IPS-18c (cell line): ENCODE measurements around the gene ANKRD61.
"Not testable (repeated sequence)": the region's sequence is repeated elsewhere in the genome, so short reads cannot be mapped to it uniquely, and the experiment has no call there.

Experiments used
- H3K4me3 ChIP-seq: 2 replicates; pipeline ENCODE4 v1.7.0; 2013; ENCODE audit warnings: low read depth, mild to moderate bottlenecking, low read length, moderate library complexity; ENCODE audit not compliant: insufficient read depth
- H3K9me3 ChIP-seq: one replicate; pipeline ENCODE4 v1.6.1; 2013; ENCODE audit warnings: mild to moderate bottlenecking, low read length, moderate library complexity; ENCODE audit not compliant: control insufficient read depth, insufficient read depth

Gene ANKRD61

DNA sequence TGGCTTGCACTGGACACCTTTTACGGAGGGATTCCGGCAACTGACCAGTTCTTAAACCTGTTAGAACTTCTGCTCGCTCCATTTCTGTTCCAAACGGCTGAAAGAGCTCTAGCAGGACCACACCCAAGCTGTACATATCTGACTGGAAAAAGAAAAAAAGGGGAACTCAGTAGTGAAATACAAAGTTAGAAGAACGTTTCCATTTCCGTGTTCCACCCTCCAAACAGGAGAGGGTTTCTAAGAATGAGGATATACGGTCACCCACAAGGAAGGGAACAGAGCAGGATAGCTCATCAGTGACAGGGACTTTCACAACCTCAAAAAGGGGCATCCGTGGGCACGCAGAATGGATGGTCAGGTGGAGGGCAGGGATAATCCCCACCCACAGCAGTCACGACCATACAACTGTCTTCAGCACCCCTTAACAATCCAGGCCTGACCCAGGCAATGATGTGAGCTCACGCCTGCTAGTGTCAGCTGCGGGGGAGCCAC is 4.3 kb upstream of the ANKRD61 start:
- Histone ChIP-seq H3K4me3 (no peak overlapping the region), H3K9me3 (no peaks in the 10 kb centered on the region)

DNA sequence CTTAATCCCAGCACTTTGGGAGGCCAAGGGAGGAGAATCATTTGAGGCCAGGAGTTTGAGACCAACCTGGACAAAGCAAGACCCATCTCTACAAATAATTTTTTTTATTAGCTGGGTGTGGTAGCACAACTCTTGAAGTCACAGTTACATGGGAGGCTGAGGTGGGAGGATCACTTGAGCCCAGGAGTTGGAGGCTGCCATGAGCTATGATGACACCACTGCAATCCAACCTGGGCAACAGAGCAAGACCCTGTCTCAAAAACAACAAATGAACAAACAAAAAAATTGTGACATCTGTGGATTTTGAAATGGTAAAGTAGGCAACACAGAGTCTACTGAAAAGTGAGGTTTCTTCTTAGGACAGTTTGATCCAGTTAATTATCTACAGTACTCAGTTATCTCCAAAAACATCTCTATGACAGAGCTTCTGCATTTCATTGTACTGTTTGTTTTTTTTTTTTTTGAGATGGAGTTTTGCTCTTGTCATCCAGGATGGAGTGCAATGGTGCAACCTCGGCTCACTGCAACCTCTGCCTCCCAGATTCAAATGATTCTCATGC is 3.3 kb upstream of the ANKRD61 start:
- Histone ChIP-seq H3K9me3 (no peaks in the 10 kb centered on the region), H3K4me3 (no peak overlapping the region)

DNA sequence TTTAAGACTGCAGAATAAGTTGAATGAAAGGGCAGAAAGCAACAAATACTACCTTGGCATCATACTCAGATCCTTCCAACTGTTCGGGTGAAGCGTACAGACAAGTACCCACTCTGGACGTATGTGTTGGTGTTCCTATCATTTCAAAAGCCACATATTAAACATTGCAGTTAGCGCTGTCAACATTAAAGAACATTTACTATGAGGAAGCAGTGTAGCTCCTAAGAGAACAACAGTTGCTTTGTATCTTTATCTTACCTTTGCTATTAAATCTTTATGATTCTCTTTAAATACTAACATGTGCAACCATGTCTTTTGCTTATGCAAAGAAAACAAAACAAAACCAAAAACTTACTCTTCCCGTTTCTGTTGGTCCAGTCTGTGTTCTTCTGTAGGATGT is 2.6 kb upstream of the ANKRD61 start:
- Histone ChIP-seq H3K4me3 (no peak overlapping the region), H3K9me3 (no peaks in the 10 kb centered on the region)

DNA sequence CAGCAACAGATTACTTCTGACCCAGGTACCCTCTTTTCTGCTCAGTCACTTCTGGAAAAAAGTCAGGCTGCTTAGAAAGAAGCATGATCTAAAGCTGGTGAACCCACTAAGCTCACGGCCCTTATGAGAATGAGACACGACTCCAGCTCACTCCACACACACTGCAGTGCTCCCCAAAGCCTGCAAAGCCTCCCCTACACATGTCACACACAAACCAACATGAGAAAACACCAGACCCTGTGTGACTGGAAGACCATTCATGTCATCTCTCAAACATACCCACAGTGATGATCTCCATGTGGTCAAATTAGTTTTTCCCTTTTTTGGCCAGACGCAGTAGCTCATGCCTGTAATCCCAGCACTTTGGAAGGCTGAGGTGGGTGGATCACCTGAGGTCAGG is 391 bp downstream of the ANKRD61 start:
- Histone ChIP-seq H3K4me3 (no peak overlapping the region), H3K9me3 (no peaks in the 10 kb centered on the region)

DNA sequence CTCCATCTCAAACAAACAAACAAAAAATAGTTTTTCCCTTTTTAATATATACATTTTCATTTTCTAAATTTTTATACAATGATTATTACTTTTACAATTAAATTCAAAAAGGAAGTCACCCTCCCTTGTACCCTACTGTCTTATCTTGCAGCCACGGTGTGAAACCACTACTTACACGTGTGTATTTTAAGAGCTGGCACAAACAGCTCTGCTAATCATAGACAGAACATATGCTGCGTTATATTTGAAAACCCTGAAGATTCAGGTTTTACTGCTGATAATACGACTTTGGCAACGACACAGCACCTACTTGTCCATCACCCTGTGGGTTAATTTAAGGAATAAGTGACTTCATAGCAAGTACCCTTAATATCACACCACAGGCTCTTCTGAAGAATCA is 991 bp downstream of the ANKRD61 start:
- Histone ChIP-seq H3K4me3 (no peak overlapping the region), H3K9me3 (no peaks in the 10 kb centered on the region)

DNA sequence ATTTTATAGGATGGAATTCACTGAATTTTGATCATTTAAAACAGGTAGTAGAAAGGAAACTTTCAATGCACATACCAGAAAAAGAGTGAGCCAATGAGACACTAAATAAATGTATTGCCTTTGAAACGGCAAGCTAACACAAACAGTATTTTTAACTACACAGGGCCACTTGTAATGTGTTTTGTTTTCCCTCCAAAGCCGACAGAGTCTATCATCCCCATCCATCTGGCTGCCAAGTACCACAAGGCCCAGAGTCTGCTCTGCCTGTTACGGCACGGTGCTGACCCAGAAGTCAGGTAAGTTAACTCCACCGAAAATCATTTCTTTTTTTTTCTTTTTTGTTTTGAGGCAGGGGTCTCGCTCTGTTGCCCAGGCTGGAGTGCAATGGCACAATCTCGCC is 1.5 kb downstream of the ANKRD61 start:
- H3K4me3 ChIP-seq = no peak overlapping the region
- H3K9me3 ChIP-seq = no peaks in the 10 kb centered on the region

DNA sequence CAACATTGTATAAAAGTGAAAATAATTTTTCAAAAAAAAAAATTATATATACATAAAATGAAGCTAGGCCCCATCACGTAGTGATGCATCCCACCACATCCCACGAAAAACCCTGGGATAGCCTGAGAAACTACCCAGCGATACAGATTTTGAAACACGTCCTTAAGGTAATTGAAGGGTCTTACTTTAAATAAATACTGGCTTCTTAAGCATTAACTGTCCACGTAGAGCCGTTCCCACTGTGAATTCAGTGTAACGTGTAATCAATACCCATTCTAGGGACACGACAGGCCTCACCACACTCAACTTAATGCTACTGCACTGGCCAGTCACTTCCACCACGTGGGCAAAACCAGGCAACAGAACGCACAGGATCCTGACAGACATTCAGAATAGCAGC is 4.0 kb downstream of the ANKRD61 start:
- Histone ChIP-seq H3K4me3 (no peak overlapping the region), H3K9me3 (no peaks in the 10 kb centered on the region)

DNA sequence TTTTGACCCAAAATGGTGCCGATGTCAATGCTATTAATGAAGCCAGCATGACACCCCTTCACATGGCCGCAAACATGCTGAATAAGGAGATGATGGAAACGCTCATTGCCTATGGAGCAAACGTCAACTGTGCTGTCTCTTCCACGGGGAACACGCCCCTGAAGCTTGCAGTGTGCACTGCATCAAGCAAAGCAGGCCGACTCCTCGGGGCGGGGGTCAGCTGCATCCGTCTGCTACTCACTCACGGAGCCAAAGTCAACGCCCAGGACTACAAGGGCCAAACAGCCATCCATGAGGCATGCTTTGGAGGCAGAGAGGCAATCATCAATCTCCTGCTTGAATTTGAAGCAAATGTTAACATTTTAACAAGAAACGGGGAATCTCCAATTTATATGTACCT is 4.5 kb downstream of the ANKRD61 start:
- no peaks in the 10 kb centered on the region for H3K9me3 ChIP-seq
- no peak overlapping the region for H3K4me3 ChIP-seq

DNA sequence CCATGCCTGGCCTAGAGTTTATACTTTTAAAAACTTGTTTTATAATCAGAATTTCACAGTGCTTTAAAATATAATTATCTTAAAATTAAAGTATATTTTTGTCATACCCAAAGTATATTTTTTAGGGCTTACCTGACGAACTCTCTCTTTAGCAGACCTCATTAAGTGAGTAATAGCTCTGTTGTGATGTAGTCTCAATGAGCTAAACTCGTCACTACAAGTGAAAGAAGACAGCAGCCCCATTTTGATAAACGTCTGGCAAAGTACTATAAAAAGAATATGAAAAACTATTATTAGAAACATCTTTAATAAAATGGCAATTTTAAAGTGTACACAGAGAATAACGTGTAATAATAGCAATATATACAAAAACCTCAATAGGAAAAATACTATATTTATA is 18.6 kb downstream of the ANKRD61 start:
- H3K9me3 ChIP-seq = no peaks in the 10 kb centered on the region

DNA sequence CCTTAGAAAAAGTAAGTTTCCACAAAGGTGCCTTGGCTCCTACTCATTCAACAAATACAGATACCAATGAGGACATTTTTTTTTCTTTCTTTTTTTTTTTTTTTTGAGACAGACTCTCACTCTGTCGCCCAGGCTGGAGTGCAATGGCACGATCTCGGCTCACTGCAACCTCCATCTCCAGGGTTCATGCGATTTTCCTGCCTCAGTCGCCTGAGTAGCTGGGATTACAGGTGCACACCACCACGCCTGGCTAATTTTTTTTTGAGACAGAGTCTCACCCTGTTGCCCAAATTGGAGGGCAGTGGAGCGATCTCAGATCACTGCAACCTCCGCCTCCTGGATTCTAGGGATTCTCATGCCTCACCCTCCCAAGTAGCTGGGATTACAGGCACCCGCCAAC is 20.0 kb downstream of the ANKRD61 start:
- not testable (repeated sequence) for H3K9me3 ChIP-seq, H3K4me3 ChIP-seq

More for the DNA sequence above, 18.6 kb downstream of the ANKRD61 start:
- H3K4me3 ChIP-seq = no peak overlapping the region

DNA sequence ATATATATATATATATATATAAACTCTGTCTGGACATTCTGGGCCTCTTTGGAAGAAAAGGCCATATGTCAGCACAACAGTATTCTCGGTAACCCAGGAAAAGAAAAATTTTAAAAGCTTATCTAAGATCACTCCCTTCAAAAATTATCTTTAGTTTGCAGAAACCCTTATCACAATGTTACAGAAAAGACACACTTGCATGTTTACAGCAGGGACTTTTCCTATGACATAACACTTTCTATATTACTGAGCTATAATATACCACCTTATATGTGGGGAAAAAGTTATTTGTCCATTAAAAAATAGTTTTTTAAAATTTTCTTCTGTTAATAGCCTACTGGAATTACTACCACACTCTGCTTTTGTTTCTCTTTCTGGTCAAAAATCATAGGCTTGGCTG is 25.4 kb downstream of the ANKRD61 start:
- H3K9me3 ChIP-seq = peaks cover 2% of the 10 kb centered on the region
- no peak overlapping the region for H3K4me3 ChIP-seq

DNA sequence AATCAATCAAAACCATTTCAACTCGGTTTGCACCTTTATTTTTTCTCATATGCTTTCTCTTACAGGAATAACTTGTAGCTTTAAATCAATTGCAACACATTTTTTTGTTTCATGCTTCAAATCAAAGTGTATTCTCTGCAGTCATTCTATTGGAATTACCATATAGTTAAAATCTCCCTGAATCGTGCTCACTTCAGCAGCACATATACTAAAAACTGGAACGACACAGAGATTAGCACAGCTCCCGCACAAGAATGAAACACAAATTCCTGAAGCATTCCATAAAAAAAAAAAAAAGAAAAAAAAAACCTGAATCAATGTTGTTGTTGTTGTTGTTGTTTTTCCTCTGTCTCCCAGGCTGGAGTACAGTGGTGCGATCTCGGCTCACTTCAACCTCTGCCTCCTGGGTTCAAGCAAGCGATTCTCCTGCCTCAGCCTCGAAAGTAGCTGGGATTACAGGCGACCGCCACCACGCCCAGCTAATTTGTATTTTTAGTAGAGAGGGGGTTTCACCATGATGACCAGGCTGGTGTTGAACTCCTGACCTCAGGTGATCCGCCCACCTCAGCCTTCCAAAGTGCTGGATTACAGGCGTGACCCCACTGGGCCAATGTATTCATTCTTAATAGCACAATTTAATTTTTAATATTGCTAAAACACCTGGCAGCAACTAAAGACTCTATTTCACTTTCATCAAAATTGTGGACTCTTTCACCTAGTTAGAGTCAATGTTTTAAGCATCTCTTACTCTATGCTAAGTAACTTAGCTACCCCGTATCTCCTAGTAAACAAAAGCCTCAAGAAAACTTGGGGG is 26.3 kb downstream of the ANKRD61 start:
- Histone ChIP-seq H3K9me3 (peaks cover 2% of the 10 kb centered on the region), H3K4me3 (no peak overlapping the region; the same call in 1 of the 2 replicates)

DNA sequence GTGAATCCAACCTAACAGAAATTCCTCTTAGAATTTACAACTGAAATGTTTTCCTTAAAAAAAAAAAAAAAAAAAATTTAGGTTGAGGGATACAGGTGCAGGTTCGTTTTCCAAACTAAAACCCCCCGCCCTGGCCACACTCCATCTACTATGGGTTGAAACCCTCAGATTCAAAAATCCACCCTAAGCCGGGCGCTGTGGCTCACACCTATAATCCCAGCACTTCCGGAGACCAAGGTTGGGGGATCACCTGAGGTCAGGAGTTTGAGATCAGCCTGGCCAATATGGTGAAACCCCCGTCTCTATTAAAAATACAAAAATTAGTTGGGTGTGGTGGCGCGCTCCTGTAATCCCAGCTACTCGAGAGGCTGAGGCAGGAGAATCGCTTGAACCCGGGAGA is 28.8 kb downstream of the ANKRD61 start:
- H3K9me3 ChIP-seq, H3K4me3 ChIP-seq: not testable (repeated sequence)

DNA sequence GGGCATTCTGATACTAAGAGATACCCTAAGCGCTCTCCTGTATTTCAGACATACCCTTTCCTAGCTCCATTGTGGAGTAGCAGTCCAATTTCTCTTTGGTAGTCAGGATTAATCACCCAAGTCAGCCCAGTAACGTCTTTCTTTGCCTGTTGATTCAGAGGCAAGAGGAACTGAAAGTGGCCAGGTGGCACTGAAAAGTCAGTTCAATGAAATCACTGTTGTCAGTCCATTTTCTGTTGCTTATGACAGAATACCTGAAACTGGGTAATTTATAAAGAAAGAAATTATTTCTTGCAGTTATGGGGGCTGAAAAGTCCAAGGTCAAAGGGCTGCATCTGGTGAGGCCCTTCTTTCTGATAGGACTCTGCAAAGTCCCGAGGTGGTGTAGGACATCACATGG is 40.2 kb downstream of the ANKRD61 start:
- no peaks in the 10 kb centered on the region for H3K9me3 ChIP-seq
- no peak overlapping the region for H3K4me3 ChIP-seq

DNA sequence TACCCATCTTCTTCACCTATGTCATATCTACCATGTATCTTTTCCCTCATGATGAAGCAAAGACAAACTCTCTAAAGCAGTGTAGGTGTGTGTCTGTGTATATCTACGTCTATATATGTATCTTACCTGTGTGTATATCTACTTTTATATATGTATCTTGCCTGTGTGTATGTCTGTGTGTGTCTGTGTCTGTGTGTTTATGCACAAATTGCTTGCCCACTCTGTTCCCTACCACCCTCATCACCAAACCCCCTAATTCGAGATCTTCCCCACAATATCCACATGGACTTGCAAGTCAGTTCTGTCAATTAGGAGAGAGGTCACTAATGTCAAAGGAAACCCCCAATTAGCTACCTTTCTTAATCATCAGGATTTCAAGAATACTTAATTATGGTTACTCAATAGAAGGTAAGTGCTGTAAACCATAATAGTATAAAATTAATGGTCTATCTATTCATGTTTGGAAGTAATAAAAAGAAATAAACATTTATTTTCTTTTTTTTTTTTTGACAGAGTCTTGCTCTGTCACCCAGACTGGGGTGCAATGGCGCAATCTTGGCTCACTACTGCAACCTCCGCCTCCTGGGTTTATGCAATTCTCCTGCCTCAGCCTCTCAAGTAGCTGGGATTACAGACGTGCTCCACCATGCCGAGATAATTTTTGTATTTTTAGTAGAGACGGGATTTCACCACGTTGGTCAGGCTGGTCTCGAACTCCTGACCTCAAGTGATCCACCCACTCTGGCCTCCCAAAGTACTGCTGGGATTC is 43.6 kb downstream of the ANKRD61 start:
- Histone ChIP-seq H3K4me3 (no peak overlapping the region), H3K9me3 (no peaks in the 10 kb centered on the region)

DNA sequence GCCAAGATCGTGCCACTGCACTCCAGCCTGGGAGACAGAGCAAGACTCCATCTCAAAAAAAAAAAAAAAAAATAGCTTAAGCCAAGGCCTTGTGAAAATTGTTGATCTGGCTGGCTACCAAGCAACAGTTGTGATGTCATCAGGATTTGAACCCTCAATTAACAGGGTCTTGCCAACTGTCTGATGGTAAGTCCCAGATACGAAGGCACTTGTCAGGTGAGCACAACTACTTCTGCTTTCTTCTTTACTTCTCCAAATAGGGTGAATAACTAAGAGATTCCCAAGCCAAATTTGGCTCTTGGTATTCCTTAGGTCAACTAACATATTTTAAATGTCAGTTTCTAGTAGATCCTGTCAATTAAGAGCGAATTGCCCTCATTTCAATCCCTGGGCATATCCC is 47.4 kb downstream of the ANKRD61 start:
- no peak overlapping the region for H3K4me3 ChIP-seq

DNA sequence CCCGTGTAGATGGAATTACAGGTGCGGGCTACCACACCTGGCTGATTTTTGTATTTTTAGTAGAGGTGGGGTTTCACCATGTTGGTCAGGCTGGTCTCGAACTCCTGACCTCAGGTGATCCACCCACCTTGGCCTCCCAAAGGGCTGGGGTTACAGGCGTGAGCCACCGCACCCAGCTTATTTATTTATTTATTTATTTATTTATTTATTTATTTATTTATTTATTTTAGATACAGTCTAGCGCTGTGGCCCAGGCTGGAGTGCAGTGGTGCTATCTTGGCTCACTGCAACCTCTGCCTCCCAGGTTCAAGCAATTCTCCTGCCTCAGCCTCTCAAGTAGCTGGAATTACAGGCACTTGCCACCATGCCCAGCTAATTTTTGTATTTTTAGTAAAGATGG is 51.9 kb downstream of the ANKRD61 start:
- H3K4me3 ChIP-seq, H3K9me3 ChIP-seq: not testable (repeated sequence)

More for the DNA sequence above, 47.4 kb downstream of the ANKRD61 start:
- no peaks in the 10 kb centered on the region for H3K9me3 ChIP-seq
